Measurements from ENCODE around the gene NLGN4Y. TPM values are rescaled to one million over a fixed set of nuclear protein-coding genes. Genes with fewer than 3 reads are reported as not detected.
A peak's percentile ranks its signal among the peaks of the same experiment; 100 is the strongest.

NLGN4Y gene
- total and polyA plus RNA-seq, 2 donors (not counting 1 experiment from before 2014, with no cell fraction given): 21.8 TPM; not detected in 1

GRCh38 chrY:14498071-14498470 is 26.3 kb upstream of the NLGN4Y start:
- Histone ChIP-seq H3K9me3 (ENCODE audit: control insufficient read depth, insufficient read depth, low read depth, low read length) (no peaks in the 10 kb centered on the region), H3K4me3 (replicated peaks in 1 of 4; ENCODE audit: control extremely low read depth in 1 of 4, insufficient read depth in 1 of 4, low read depth in 3 of 4, low read length in 4 of 4) (no peak overlapping the region), H3K79me2 (ENCODE audit: control insufficient read depth, insufficient read depth, low read length) (no peaks in the 10 kb centered on the region), H3K27me3 (ENCODE audit: control insufficient read depth, insufficient read depth, low read length) (no peaks in the 10 kb centered on the region), H3K27ac (ENCODE audit: insufficient read depth, low read length) (no peak overlapping the region), H3K4me1 (ENCODE audit: control insufficient read depth, extremely low read depth, insufficient read depth, low read length) (no peaks in the 10 kb centered on the region), H2AFZ (ENCODE audit: low read length) (no peak overlapping the region), H3K9ac (ENCODE audit: insufficient read depth, low read length) (no peak overlapping the region), H4K20me1 (ENCODE audit: control insufficient read depth, extremely low read depth, insufficient read depth, low read length) (no peaks in the 10 kb centered on the region), H3K36me3 (ENCODE audit: control insufficient read depth, insufficient read depth, low read length) (no peaks in the 10 kb centered on the region), H3K4me2 (ENCODE audit: extremely low read depth, insufficient read depth, low read length) (no peak overlapping the region)
- DNase-seq (ENCODE audit: low read depth in 2 of 2): no peak
- TF ChIP-seq, protein P1, sequence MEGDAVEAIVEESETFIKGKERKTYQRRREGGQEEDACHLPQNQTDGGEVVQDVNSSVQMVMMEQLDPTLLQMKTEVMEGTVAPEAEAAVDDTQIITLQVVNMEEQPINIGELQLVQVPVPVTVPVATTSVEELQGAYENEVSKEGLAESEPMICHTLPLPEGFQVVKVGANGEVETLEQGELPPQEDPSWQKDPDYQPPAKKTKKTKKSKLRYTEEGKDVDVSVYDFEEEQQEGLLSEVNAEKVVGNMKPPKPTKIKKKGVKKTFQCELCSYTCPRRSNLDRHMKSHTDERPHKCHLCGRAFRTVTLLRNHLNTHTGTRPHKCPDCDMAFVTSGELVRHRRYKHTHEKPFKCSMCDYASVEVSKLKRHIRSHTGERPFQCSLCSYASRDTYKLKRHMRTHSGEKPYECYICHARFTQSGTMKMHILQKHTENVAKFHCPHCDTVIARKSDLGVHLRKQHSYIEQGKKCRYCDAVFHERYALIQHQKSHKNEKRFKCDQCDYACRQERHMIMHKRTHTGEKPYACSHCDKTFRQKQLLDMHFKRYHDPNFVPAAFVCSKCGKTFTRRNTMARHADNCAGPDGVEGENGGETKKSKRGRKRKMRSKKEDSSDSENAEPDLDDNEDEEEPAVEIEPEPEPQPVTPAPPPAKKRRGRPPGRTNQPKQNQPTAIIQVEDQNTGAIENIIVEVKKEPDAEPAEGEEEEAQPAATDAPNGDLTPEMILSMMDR (conservative IDR thresholded peaks at IDR 0.05 in 1 of 2, IDR thresholded peaks at IDR 0.05 in 1 of 2; ENCODE audit: low read depth in 1 of 2, low read length in 2 of 2): no peak
- TF ChIP-seq EZH2 (IDR thresholded peaks at IDR 0.05; ENCODE audit: low read length, missing control alignments): no peak

DNA sequence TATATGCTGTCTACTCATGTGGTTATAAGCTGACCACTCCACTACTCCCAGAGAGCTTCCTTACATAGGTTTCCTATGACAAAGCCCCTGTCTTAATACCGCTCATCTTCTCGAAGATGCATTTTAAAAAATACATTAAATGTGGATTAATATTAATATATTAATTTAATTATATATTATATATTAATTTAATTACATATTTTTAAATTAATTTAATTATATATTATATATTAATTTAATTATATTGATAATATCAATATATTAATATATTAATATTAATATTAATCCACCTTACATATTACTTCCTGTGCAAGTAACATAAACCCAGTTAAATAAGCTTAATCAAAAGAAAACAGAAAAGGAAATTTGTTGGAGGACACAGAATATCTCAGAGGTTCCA is 19.7 kb upstream of the NLGN4Y start:
- no peaks in the 10 kb centered on the region for H3K27me3 ChIP-seq (ENCODE audit: control insufficient read depth, insufficient read depth, low read length)
- no peaks in the 10 kb centered on the region for H3K79me2 ChIP-seq (ENCODE audit: control insufficient read depth, insufficient read depth, low read length)
- no peak overlapping the region for H2AFZ ChIP-seq (ENCODE audit: low read length)
- H3K9me3 ChIP-seq (ENCODE audit: control insufficient read depth, insufficient read depth, low read depth, low read length): no peaks in the 10 kb centered on the region
- TF ChIP-seq, protein P1 (conservative IDR thresholded peaks at IDR 0.05 in 1 of 2, IDR thresholded peaks at IDR 0.05 in 1 of 2; ENCODE audit: low read depth in 1 of 2, low read length in 2 of 2): no peak
- no peak for TF ChIP-seq EZH2 (IDR thresholded peaks at IDR 0.05; ENCODE audit: low read length, missing control alignments)
- no peaks in the 10 kb centered on the region for H4K20me1 ChIP-seq (ENCODE audit: control insufficient read depth, extremely low read depth, insufficient read depth, low read length)
- no peak overlapping the region for H3K4me3 ChIP-seq (replicated peaks in 1 of 4; ENCODE audit: control extremely low read depth in 1 of 4, insufficient read depth in 1 of 4, low read depth in 3 of 4, low read length in 4 of 4)
- H3K36me3 ChIP-seq (ENCODE audit: control insufficient read depth, insufficient read depth, low read length): no peaks in the 10 kb centered on the region
- no peak overlapping the region for H3K9ac ChIP-seq (ENCODE audit: insufficient read depth, low read length)
- H3K4me2 ChIP-seq (ENCODE audit: extremely low read depth, insufficient read depth, low read length): no peak overlapping the region
- no peaks in the 10 kb centered on the region for H3K4me1 ChIP-seq (ENCODE audit: control insufficient read depth, extremely low read depth, insufficient read depth, low read length)
- H3K27ac ChIP-seq (ENCODE audit: insufficient read depth, low read length): no peak overlapping the region
- DNase-seq (ENCODE audit: low read depth in 2 of 2): no peak

- TF ChIP-seq, protein P1 (conservative IDR thresholded peaks at IDR 0.05 in 1 of 2, IDR thresholded peaks at IDR 0.05 in 1 of 2; ENCODE audit: low read depth in 1 of 2, low read length in 2 of 2): no peak
- no peak for TF ChIP-seq EZH2 (IDR thresholded peaks at IDR 0.05; ENCODE audit: low read length, missing control alignments)
- no peaks in the 10 kb centered on the region for H3K4me1 ChIP-seq (ENCODE audit: control insufficient read depth, extremely low read depth, insufficient read depth, low read length)
- H3K4me3 ChIP-seq (replicated peaks in 1 of 4; ENCODE audit: control extremely low read depth in 1 of 4, insufficient read depth in 1 of 4, low read depth in 3 of 4, low read length in 4 of 4): peak overlapping the region in 2 of 4 experiments; percentile 72 to 73
- H3K27me3 ChIP-seq (ENCODE audit: control insufficient read depth, insufficient read depth, low read length): no peaks in the 10 kb centered on the region
- H3K79me2 ChIP-seq (ENCODE audit: control insufficient read depth, insufficient read depth, low read length): no peaks in the 10 kb centered on the region
- no peak overlapping the region for H2AFZ ChIP-seq (ENCODE audit: low read length)
- H3K9me3 ChIP-seq (ENCODE audit: control insufficient read depth, insufficient read depth, low read depth, low read length): no peaks in the 10 kb centered on the region
- peak in 1 of 2 donors; percentile 31 for DNase-seq (ENCODE audit: low read depth in 2 of 2)
- no peak overlapping the region for H3K27ac ChIP-seq (ENCODE audit: insufficient read depth, low read length)
- no peak overlapping the region for H3K9ac ChIP-seq (ENCODE audit: insufficient read depth, low read length)
- H3K36me3 ChIP-seq (ENCODE audit: control insufficient read depth, insufficient read depth, low read length): no peaks in the 10 kb centered on the region
- no peaks in the 10 kb centered on the region for H4K20me1 ChIP-seq (ENCODE audit: control insufficient read depth, extremely low read depth, insufficient read depth, low read length)
- H3K4me2 ChIP-seq (ENCODE audit: extremely low read depth, insufficient read depth, low read length): no peak overlapping the region
Measured at GRCh38 chrY:14522379-14522950, 1.9 kb upstream of the NLGN4Y start.
